K562 (cell line): Measurements from ENCODE around the gene SNPH. TPM values are rescaled to one million over a fixed set of nuclear protein-coding genes. Genes with fewer than 3 reads are reported as not detected.

ENCODE experiments used
- ATAC-seq: fragments of 200-7000 bp; cut with Tn5 transposase; 3 replicates; pipeline ENCODE4 v1.9.1; 2020; ENCODE audit warnings: moderate library complexity
- BruUV-seq: library from RNA; stranded (reverse); fragments of 400-500 nt; replicated peaks from 2 replicates; lab custom pipeline; 2021; lab: Mats Ljungman, UMichigan
- CTCF ChIA-PET: fragments of 300-600 bp; formaldehyde crosslinking; extraction: SDS; loops from one replicate; lab custom pipeline; 2021; ENCODE audit warnings: low intra/inter-chr PET ratio; lab: Yijun Ruan, JAX
- POLR2A ChIA-PET: fragments of 300-600, 350-650 bp; sonication (Branson Sonifier 250); formaldehyde crosslinking; extraction: SDS; loops from one replicate; lab custom pipeline; 2021; ENCODE audit warnings: antibody characterized with exemption, inconsistent platforms; lab: Yijun Ruan, JAX
- DNase-seq, 4 experiments: peaks; one replicate each; pipeline versions ENCODE4 v3.0.0 to v3.0.0-alpha.2; 2011 to 2018; ENCODE audit warnings: low spot score in 3 of 4, mixed read lengths in 3 of 4; ENCODE audit errors: extremely low read depth in 1 of 4
- FAIRE-seq: peaks from 2 replicates; lab custom pipeline; 2011; peaks lifted over from hg19 to GRCh38; lab: Jason Lieb, UNC
- H2AFZ ChIP-seq: 2 replicates; pipeline ENCODE4 v1.6.0; 2011; ENCODE audit warnings: low read depth, low read length, control low read depth, inconsistent platforms
- H3K27ac ChIP-seq: fragments of 200-600 bp; 3 replicates; pipeline ENCODE4 v1.8.0; 2011; ENCODE audit warnings: low read depth, mild to moderate bottlenecking, control low read depth, inconsistent platforms, low read length, moderate library complexity, mixed read lengths; ENCODE audit errors: extremely low read depth
- H3K27me3 ChIP-seq, 2 experiments: fragments of 300-600 bp in 1 of 2; 2 replicates in 1 of 2; 3 replicates in 1 of 2; pipeline versions ENCODE4 v1.6.0 to v1.8.0; 2011; ENCODE audit warnings: inconsistent platforms in 2 of 2, low read length in 2 of 2, mild to moderate bottlenecking in 1 of 2, mixed read lengths in 1 of 2, moderate library complexity in 1 of 2; ENCODE audit not compliant: control insufficient read depth in 2 of 2, insufficient read depth in 2 of 2
- H3K36me3 ChIP-seq: fragments of 300-600 bp; 3 replicates; pipeline ENCODE4 v1.8.0; 2011; ENCODE audit warnings: mild to moderate bottlenecking, low read length, inconsistent platforms; ENCODE audit not compliant: control insufficient read depth, insufficient read depth
- H3K4me1 ChIP-seq, 2 experiments: fragments of 200-600 bp in 1 of 2; replicated peaks in 1 of 2; 2 replicates in 1 of 2; 3 replicates in 1 of 2; pipeline versions ENCODE4 v1.5.1 to v1.8.0; 2011; ENCODE audit warnings: inconsistent platforms in 2 of 2, low read length in 2 of 2, mild to moderate bottlenecking in 1 of 2, mixed read lengths in 1 of 2, moderate library complexity in 1 of 2; ENCODE audit not compliant: control insufficient read depth in 2 of 2, insufficient read depth in 2 of 2
- H3K4me2 ChIP-seq: 2 replicates; pipeline ENCODE4 v1.6.1; 2011; ENCODE audit warnings: low read length, control low read depth, inconsistent platforms, mixed read lengths; ENCODE audit not compliant: insufficient read depth
- H3K4me3 ChIP-seq: fragments of 200-600 bp; sonication (generic), shearing (Covaris generic); 2 replicates; pipeline ENCODE4 v1.5.1; 2016; ENCODE audit warnings: control low read depth, inconsistent platforms
- H3K79me2 ChIP-seq: fragments of 200-600 bp; 3 replicates; pipeline ENCODE4 v1.8.0; 2011; ENCODE audit warnings: low read length, inconsistent platforms; ENCODE audit not compliant: control insufficient read depth, insufficient read depth
- H3K9ac ChIP-seq, 2 experiments: 2 replicates each; pipeline versions ENCODE4 v1.6.0 to v1.6.1; 2011; ENCODE audit warnings: low read depth in 2 of 2, low read length in 2 of 2, control low read depth in 1 of 2, inconsistent platforms in 1 of 2, mild to moderate bottlenecking in 1 of 2, mixed read lengths in 1 of 2; ENCODE audit not compliant: insufficient read depth in 1 of 2
- H3K9me1 ChIP-seq: one replicate; pipeline ENCODE4 v1.6.0; 2011; ENCODE audit warnings: inconsistent platforms, mild to moderate bottlenecking, low read length, moderate library complexity; ENCODE audit not compliant: control insufficient read depth, insufficient read depth
- H3K9me3 ChIP-seq: replicated peaks from 2 replicates; pipeline ENCODE4 v1.5.1; 2011; ENCODE audit warnings: low read depth, low read length, inconsistent platforms; ENCODE audit not compliant: control insufficient read depth, insufficient read depth
- H4K20me1 ChIP-seq: replicated peaks from 2 replicates; pipeline ENCODE4 v1.6.1; 2011; ENCODE audit warnings: low read length, inconsistent platforms, mixed read lengths; ENCODE audit not compliant: control insufficient read depth, insufficient read depth
- ASH1L ChIP-seq: fragments of 450-650 bp; IDR thresholded peaks from 2 replicates; pipeline ENCODE4 v1.6.1; 2018; ENCODE audit warnings: borderline replicate concordance, mild to moderate bottlenecking, low read depth; ENCODE audit not compliant: partially characterized antibody
- BACH1 ChIP-seq: fragments of 200-800 bp; sonication (Bioruptor generic); IDR thresholded peaks from 2 replicates; pipeline ENCODE4 v1.6.1; 2016; ENCODE audit warnings: missing genetic modification characterization, missing compliant biosample characterization
- CEBPB ChIP-seq: fragments of 450-650 bp; IDR thresholded peaks from 2 replicates; pipeline ENCODE4 v1.6.1; 2016; ENCODE audit warnings: missing genetic modification characterization, missing compliant biosample characterization
- CHD1 ChIP-seq: fragments of 200-600 bp; sonication (generic); IDR thresholded peaks from one replicate; pipeline ENCODE4 v1.6.1; 2012; ENCODE audit warnings: mild to moderate bottlenecking, moderate library complexity, low read length, inconsistent platforms
- CHD4 ChIP-seq: fragments of 200-600 bp; sonication (generic); IDR thresholded peaks from 3 replicates; pipeline ENCODE4 v1.6.1; 2012; ENCODE audit warnings: low read depth, mild to moderate bottlenecking, mixed read lengths, low read length, inconsistent platforms; ENCODE audit not compliant: insufficient read depth, insufficient replicate concordance, poor library complexity, severe bottlenecking
- FOSL1 ChIP-seq: fragments of 200-800 bp; sonication (Bioruptor generic); conservative IDR thresholded peaks from 2 replicates; pipeline ENCODE4 v1.6.1; 2016; ENCODE audit warnings: missing genetic modification characterization, missing compliant biosample characterization
- GABPB1 ChIP-seq: sonication (generic); formaldehyde crosslinking; IDR thresholded peaks from 2 replicates; pipeline ENCODE4 v1.8.0; 2022; ENCODE audit warnings: mild to moderate bottlenecking, missing genetic modification reagents
- HLTF ChIP-seq: fragments of 450-650 bp; IDR thresholded peaks from 2 replicates; pipeline ENCODE4 v1.6.1; 2016
- MCM5 ChIP-seq: fragments of 450-650 bp; IDR thresholded peaks from 2 replicates; pipeline ENCODE4 v1.6.1; 2016; ENCODE audit warnings: low read depth
- SAFB2 ChIP-seq: fragments of 200-400 bp; formaldehyde crosslinking; IDR thresholded peaks from 2 replicates; pipeline ENCODE4 v1.6.1; 2018; ENCODE audit warnings: borderline replicate concordance, low read length, low read depth, moderate library complexity; ENCODE audit not compliant: severe bottlenecking
- ZNF24 ChIP-seq: fragments of 450-650 bp; IDR thresholded peaks from 2 replicates; pipeline ENCODE4 v1.6.1; 2016
- ZNF586 ChIP-seq: fragments of 450-650 bp; formaldehyde crosslinking; conservative IDR thresholded peaks from 2 replicates; pipeline ENCODE4 v1.4.0; 2020; ENCODE audit warnings: mild to moderate bottlenecking, moderate library complexity
- ZNF780A ChIP-seq: fragments of 250-450 bp; sonication (Bioruptor Pico); IDR thresholded peaks from 2 replicates; pipeline ENCODE4 v1.5.0; 2021; ENCODE audit warnings: mild to moderate bottlenecking
- WGBS: fragments of 100-300 bp; shearing (Covaris generic); methylation state at CpG from one replicate; pipeline ENCODE4 v1.1.6; 2016; ENCODE audit warnings: low coverage, mixed read lengths; ENCODE audit not compliant: insufficient coverage; ENCODE audit errors: missing lambda C conversion rate; 5-methylcytosine and 5-hydroxymethylcytosine counted together
- in situ Hi-C: fragments of 300-500 bp; cut with MboI; formaldehyde crosslinking; loops from 4 replicates; pipeline ENCODE4 v1.15.0; 2018; ENCODE audit warnings: inconsistent platforms, mixed read lengths
- intact Hi-C: fragments of 100-400 bp; cut with micrococcal nuclease; formaldehyde crosslinking; loops from 2 replicates; pipeline ENCODE4 v1.14.2; 2022
- polyA plus RNA-seq, 8 experiments: library from polyadenylated mRNA; depleted of rRNA in 4 of 8; stranded (reverse) in 5 of 8; unstranded in 3 of 8; fragments of >200 nt; fragmentation: Nextera tagmentation in 2 of 8; fragmentation: Illumina TruSeq in 1 of 8; extraction: Ambion mirVana in 2 of 8; extraction: Trizol in 1 of 8; gene quantifications; 2 replicates each; pipeline versions ENCODE4 v1.2.1 to v1.2.3, GENCODE V29; 2011 to 2014; ENCODE audit warnings: inconsistent platforms in 1 of 8, missing spikeins in 1 of 8
- total RNA-seq, 7 experiments: library from RNA; depleted of rRNA in 6 of 7; stranded (reverse); fragments of >200 nt in 6 of 7; fragmentation: Illumina TruSeq in 2 of 7; extraction: Trizol in 2 of 7; gene quantifications; 2 replicates each; pipeline versions ENCODE4 v1.2.1 to v1.2.3, GENCODE V29; 2011 to 2021; ENCODE audit warnings: low replicate concordance in 1 of 7
- TF ChIP-seq, protein P1 (sequence below): sonication (generic); formaldehyde crosslinking; IDR thresholded peaks from 2 replicates; pipeline ENCODE4 v1.8.0; 2022; ENCODE audit warnings: mild to moderate bottlenecking, missing genetic modification reagents
- TF ChIP-seq, protein P2 (sequence below), 2 experiments: fragments of 450-650 bp; conservative IDR thresholded peaks; 2 replicates each; pipeline ENCODE4 v1.6.1; 2017; ENCODE audit warnings: mild to moderate bottlenecking in 2 of 2, moderate library complexity in 2 of 2

The SNPH gene
- total and polyA plus RNA-seq, 9 of the 15 experiments (the other 6 are each of a cell fraction or from before 2014, with no cell fraction given): 0.03 to 4.2 (median 1.4) TPM

- peaks cover 5% of the 10 kb centered on the region; the same call in 2 of the 3 replicates for H3K36me3 ChIP-seq
- peak overlapping the region; percentile 55 for H3K4me3 ChIP-seq
- WGBS: 12% methylated on average over 11 of the region's 15 CpGs
- POLR2A ChIA-PET: interaction anchor here (0.9 to 1.4 kb wide), 4 partner anchors 9 to 143 kb away, joined by 3 to 8 read pairs (median 3); no protein-coding TSS in a partner anchor
- peak overlapping the region; percentile 86 for H3K4me2 ChIP-seq
- no TSS peak for BruUV-seq
- DNase-seq (peak in 2 of 4 experiments; percentile 31 to 39), FAIRE-seq (peak; percentile 70), ATAC-seq (no peak)
- H3K9me1 ChIP-seq: no peaks in the 10 kb centered on the region
- peaks cover 20 to 35% of the 10 kb centered on the region in 2 experiments; a peak in 4 of 5 replicates for H3K4me1 ChIP-seq
- H3K9me3 ChIP-seq: no peaks in the 10 kb centered on the region
- peak overlapping the region; percentile 97 to 99 for H3K9ac ChIP-seq
- H3K27me3 ChIP-seq: no peaks in the 10 kb centered on the region
- in situ Hi-C loops (no loop called here), intact Hi-C loops (loop anchor here (5.0 to 10.0 kb wide), 2 partner anchors 68 to 140 kb away; partner anchors contain the start of genes FKBP1A and NSFL1C)
- H3K79me2 ChIP-seq: peaks cover 42% of the 10 kb centered on the region
- CTCF ChIA-PET: interaction anchor here (0.6 kb wide), 1 partner anchor 173 kb away, joined by 4 read pairs; no protein-coding TSS in a partner anchor
- peak overlapping the region; percentile 60 for H2AFZ ChIP-seq
- H3K27ac ChIP-seq: peak overlapping the region; percentile 61; the same call in 2 of the 3 replicates
- H4K20me1 ChIP-seq: peaks cover 7% of the 10 kb centered on the region; the same call in 1 of the 2 replicates
- TF ChIP-seq CEBPB (no peak), CHD1 (no peak), ZNF24 (no peak), HLTF (no peak), ASH1L (no peak), MCM5 (no peak), ZNF780A (CRISPR knock-in tag) (no peak), GABPB1 (no peak), FOSL1 (tag) (peak; percentile 33), SAFB2 (no peak), CHD4 (no peak), ZNF586 (CRISPR knock-in tag) (no peak), BACH1 (no peak)
- TF ChIP-seq, protein P1, sequence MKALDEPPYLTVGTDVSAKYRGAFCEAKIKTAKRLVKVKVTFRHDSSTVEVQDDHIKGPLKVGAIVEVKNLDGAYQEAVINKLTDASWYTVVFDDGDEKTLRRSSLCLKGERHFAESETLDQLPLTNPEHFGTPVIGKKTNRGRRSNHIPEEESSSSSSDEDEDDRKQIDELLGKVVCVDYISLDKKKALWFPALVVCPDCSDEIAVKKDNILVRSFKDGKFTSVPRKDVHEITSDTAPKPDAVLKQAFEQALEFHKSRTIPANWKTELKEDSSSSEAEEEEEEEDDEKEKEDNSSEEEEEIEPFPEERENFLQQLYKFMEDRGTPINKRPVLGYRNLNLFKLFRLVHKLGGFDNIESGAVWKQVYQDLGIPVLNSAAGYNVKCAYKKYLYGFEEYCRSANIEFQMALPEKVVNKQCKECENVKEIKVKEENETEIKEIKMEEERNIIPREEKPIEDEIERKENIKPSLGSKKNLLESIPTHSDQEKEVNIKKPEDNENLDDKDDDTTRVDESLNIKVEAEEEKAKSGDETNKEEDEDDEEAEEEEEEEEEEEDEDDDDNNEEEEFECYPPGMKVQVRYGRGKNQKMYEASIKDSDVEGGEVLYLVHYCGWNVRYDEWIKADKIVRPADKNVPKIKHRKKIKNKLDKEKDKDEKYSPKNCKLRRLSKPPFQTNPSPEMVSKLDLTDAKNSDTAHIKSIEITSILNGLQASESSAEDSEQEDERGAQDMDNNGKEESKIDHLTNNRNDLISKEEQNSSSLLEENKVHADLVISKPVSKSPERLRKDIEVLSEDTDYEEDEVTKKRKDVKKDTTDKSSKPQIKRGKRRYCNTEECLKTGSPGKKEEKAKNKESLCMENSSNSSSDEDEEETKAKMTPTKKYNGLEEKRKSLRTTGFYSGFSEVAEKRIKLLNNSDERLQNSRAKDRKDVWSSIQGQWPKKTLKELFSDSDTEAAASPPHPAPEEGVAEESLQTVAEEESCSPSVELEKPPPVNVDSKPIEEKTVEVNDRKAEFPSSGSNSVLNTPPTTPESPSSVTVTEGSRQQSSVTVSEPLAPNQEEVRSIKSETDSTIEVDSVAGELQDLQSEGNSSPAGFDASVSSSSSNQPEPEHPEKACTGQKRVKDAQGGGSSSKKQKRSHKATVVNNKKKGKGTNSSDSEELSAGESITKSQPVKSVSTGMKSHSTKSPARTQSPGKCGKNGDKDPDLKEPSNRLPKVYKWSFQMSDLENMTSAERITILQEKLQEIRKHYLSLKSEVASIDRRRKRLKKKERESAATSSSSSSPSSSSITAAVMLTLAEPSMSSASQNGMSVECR (CRISPR knock-in tag): no peak; the same call in 1 of the 2 replicates
- TF ChIP-seq, protein P2, sequence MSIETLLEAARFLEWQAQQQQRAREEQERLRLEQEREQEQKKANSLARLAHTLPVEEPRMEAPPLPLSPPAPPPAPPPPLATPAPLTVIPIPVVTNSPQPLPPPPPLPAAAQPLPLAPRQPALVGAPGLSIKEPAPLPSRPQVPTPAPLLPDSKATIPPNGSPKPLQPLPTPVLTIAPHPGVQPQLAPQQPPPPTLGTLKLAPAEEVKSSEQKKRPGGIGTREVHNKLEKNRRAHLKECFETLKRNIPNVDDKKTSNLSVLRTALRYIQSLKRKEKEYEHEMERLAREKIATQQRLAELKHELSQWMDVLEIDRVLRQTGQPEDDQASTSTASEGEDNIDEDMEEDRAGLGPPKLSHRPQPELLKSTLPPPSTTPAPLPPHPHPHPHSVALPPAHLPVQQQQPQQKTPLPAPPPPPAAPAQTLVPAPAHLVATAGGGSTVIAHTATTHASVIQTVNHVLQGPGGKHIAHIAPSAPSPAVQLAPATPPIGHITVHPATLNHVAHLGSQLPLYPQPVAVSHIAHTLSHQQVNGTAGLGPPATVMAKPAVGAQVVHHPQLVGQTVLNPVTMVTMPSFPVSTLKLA (conservative IDR thresholded peaks at IDR 0.05): peak in 1 of 2 experiments; percentile 19; a peak in 2 of 4 replicates
These were observed 58.6 kb downstream of the SNPH start for GRCh38 chr20:1324598-1325172.
